LoVo (cell line): Measurements from ENCODE around the gene PLD3.
A peak's percentile ranks its signal among the peaks of the same experiment; 100 is the strongest.
"Not testable (repeated sequence)": the region's sequence is repeated elsewhere in the genome, so short reads cannot be mapped to it uniquely, and the experiment has no call there.

Experiments
- DNase-seq: peaks from one replicate; pipeline ENCODE4 v3.0.0-alpha.2; 2016; ENCODE audit warnings: low spot score

The PLD3 gene

DNA sequence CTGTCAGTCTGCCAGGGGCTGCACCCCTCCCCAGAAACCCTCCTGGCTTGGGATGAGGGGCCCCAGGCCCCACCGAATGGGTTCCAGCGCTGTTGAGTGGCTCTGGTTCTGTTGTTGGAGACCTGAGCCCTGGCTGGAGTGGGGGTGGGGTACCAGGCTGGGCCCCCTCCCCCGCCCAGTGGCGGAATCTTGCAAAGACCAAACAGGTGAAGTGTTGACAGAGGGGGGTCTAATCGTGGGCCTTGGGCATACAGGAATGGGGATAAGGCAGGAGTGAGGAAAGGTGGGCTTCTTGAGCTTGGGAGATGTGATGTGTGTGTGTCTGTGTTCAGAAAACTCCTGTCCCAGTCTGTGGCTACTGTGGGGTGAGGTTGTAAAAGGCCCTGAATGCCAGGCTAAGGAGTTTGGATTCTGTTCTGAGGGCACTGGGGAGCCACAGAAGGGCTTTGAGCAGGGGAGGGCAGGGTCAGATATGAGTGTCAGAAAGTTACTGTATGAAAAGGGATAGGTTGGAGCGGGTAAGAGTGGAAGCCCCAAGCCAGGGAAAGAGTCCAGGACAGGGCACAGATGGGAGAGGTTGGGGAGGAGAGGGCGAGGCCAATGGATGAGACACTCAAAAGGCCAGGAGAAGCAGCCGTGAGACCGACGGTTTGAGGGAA lies 41.7 kb downstream of the PLD3 start, which contains the start of gene HIPK4:
Gene HIPK4, minus strand, starts transcription at position 98 of the 659 bp plus-strand sequence. CDS start 279 bp downstream, outside the sequence.
- DNase-seq, result no peak

DNA sequence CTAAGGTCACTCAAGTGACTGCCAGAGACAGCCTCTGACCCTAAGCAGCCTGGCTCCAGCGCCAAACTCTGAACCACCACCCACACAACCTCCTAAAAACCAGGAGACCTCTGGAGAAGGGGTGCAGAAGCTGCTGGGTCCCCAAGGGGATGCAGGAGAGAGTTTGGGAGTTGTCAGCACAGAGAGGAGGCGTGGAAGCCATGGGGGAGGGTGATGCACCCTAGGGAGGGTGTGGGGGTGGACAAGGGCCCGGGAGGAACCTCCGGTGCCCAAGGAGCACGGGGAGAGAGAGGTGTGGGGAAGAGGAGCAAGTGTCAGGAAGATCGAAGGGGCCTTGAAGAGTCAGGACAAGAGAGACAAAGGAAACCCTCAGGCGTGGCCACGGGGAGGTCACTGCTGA lies 43.6 kb downstream of the PLD3 start:
- DNase-seq, result no peak

DNA sequence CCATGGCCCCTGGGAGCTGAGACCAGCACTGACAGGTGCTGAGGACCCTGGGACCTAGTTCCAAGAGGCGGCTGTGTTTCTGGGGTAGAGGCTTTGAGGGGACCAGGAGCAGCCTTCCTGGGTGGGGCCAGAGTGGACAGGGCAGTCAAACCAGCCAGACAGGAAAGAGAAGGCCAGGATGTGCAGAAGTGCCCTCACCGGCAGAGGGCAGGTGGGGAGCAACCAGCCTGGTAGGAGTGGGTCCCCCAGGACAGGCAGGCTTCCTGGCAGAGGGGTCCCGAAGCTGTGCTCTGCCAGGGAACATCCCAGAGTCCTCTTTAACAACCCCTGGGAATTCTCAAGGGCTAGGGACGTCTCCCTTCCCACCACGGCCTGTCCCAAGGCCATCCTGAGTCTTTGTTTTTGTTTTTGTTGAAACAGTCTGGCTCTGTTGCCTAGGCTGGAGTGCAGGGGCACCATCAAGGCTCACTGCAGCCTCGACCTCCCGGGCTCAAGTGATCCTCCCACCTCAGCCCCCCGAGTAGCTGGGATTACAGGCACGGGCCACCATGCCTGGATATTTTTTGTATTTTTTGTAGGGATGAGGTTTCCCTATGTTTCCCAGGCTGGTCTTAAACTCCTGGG lies 44.5 kb downstream of the PLD3 start:
- DNase-seq, result peak; percentile 9

DNA sequence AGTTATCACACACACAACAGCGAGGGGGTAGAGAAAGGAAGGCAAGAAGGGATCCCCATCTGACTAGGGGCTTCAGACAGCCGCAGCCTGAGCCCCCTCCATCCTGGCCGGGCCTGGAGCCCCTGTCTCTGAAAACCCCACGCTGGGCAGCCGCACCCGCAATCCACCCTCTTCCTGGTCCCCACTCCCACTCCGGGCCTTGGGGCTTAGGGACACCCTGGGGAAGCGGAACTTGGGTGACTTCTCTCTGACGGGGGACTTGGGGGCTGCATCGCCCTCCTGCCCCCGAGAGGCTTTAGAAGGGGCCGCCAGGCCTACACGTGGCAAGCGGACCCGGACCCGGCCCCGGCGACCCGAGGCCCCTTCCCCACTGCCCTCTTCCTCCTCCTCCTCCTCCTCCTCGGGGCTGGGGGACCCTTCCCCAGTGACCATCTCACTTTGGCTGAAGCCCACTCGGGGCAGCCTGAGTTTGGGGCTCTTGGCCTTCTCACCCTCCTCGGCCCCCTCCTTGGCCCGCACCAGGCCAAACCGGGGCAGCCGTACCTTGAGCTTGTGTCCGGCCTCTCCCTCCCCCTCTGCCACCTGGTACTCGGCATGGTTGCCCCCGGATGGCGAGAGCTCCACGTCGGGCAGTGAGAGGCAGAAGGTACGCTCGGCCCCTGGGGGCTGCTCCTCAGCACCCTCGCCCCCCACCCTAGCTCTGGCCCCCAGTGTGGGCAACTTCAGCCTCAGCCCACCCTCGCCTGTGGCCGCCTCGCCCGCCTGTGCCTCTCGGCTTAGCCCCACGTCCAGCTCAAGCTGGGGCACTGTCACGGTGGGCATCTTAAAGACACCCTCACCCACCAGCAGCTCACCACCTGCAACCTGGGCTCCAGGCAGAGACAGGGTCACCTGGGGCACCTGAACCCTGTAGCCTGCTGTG lies 45.7 kb downstream of the PLD3 start:
- DNase-seq, result no peak

GRCh38 chr19:40394816-40395210 lies 46.3 kb downstream of the PLD3 start:
- DNase-seq, result no peak

GRCh38 chr19:40395956-40396355 lies 47.5 kb downstream of the PLD3 start:
- DNase-seq, result no peak

DNA sequence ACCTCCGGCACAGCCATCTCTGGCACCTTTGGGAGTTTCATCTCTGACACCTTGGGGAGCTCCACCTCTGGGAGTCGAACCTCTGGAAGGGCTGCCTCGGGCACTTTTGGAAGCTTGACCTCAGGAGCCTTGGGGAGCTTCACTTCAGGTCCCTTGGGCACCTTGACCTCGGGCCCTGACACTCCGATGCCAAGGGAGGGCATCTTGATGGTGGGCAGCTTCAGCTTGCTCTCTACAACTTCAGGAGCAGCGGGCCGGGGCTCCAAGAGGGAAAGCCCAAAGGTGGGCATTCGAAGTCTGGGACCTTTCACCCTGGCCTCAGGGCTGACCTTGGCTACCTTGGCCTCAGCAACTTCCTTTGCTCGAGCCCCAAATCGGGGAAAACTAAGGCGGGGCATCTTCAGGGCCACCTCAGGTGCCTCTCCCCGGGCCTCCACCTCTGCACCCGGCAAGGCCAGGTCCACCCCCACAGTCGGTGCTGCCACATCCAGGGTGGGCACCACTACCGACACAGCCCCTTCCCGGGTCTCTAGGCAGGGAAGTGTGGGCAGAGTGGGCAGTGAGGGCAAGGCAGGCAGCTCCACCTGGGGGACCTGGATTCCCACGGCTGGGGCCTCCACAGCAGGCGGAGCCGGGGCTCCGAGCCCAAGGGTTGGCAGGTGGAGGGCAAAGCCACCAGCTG lies 48.5 kb downstream of the PLD3 start:
- no peak for DNase-seq

- no peak for DNase-seq
Measured at GRCh38 chr19:40397568-40397906, 49.0 kb downstream of the PLD3 start.

- DNase-seq, result no peak
Measured at GRCh38 chr19:40398417-40399131, 50.1 kb downstream of the PLD3 start.

DNA sequence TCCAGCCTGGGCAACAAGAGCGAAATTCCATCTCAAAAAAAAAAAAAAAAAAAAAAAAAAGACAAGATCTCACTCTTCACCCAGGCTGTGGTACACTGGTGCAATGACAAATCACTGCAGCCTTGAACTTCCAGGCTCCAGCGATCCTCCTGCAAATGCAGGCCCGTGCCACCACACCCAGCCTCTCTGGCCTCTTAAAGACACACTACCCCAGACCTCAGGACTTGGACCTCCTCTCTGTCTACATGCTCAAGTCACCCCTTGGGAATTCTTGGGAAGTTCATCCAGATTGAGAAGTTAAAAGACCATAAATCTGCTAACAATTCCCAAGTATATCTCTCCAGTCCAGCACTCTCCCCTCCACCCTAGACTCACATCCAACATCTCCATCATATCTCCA lies 52.1 kb downstream of the PLD3 start:
- no peak for DNase-seq

- peak; percentile 85 for DNase-seq
Measured at GRCh38 chr19:40403262-40403984, 54.9 kb downstream of the PLD3 start.

DNA sequence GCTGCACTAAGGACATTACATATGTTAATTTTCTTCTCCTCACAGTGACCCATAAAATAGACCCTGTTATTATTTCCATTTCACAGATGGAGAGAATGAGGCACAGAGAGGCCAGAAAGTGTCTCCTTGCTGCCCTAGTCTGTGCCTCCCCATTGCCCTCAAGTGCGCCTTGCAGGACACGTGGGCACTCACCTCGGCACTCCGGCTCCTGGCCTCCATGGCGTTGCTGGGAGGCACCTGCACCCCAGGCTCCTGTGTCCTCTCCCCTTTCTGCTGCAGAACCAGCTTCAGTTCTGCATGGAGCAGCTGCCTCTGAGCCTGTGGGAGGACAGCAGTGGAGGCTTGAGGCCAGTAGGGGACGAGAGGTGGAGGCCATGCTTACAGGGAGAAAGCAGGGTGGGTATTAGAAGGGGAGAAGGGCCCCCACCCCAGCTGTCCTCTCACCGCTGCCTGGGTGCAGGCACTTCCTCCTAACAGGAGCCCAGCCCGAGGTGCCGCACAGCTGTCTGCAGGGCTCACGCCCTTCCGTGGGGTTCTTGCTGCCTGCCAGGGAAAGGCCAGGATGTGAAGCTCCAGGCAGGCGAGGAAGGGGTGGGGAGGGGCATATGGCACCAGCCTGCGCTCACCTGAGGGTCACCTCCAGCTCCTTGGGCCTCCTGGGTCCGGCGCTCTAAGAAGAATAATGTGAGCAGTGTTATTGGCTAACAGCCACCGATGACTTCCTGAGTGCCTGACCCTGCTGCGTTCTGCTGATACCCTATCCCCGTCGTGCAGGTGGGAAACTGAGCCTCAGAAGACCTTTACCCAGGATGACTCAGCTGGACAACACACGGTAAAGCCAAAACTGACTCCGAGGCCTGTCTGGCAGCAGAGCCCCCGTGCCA lies 59.5 kb downstream of the PLD3 start:
- no peak for DNase-seq

DNA sequence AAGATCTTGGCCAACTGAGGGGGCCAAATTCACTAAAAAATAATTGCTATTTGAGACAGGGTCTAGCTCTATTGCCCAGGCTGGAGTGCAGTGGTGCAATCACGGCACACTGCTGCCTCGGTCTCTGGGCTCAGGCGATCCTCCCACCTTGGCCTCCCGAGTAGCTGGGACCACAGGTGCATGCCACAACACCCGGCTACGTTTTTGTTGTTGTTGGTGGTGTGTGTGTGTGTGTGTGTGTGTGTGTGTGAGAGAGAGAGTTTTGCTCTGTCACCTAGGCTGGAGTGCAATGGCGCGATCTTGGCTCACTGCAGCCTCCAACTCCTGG lies 60.1 kb downstream of the PLD3 start:
- DNase-seq, result not testable (repeated sequence)

DNA sequence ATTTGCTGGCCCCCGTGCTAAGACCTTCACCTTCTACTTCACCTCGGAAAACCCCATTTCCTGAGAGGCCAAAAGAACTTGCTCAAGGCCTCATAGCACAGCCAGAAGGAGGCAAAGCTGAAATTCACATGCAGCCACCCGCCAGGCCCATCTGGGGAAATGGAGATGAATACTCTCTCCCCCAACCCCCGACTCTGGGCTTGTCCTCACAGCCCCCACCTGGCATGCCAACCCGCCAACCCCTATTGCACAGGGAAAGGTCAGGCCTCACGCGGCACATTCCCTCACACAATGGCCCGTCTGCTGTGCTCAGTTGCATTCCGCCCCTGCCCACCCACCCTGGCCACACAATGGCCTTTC lies 61.5 kb downstream of the PLD3 start:
- DNase-seq, result no peak

- DNase-seq, result no peak
Measured at GRCh38 chr19:40411125-40411842, 62.8 kb downstream of the PLD3 start.

- DNase-seq, result no peak
Measured at GRCh38 chr19:40411958-40412499, 63.5 kb downstream of the PLD3 start.

GRCh38 chr19:40412866-40413265 lies 64.4 kb downstream of the PLD3 start:
- DNase-seq, result no peak

- DNase-seq, result no peak
Measured at GRCh38 chr19:40413291-40413845, 64.9 kb downstream of the PLD3 start, which contains the start of gene PRX. Gene PRX, minus strand, starts transcription at chr19:40413378. Its CDS starts 5,446 bp downstream, at chr19:40407932.
